GM21447 (cell line): ENCODE results near the gene THSD4.

Source experiments
- ATAC-seq: cut with Tn5 transposase; IDR thresholded peaks from one replicate; pipeline ENCODE4 v1.9.1; 2021; ENCODE audit not compliant: unreplicated experiment

Gene THSD4

DNA sequence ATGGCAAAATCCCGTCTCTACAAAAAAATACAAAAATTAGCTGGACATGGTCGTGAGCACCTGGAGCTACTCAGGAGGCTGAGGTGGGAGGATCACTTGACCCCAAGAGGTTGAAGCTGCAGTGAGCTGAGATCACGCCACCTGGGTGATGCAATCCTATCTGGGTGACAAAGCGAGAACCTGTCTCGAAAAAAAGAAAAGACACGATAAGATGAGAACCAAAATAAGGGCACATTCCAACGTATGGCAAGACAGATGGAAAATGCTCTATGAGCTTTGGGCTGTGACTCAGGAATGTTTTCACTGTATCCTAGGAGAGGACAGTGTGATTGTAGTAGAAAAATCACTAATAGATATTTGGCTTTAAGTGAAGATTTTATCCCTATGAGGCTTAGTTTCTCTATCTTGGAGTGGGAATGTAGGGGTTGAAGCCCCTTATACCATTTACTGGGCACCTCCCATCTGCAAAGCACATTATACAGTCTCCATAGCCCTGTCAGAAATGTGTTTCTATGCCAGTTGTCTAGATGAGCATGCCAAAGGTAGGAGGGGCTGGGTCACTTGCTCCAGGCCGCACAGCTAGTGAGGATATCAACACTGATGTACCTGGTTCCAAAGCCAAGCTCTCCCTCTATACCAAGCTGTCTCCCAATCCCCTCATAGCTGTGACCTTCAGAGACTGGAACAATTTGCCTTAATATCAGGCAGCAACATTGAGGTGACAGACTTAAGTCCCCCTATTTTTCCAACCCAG lies 641.5 kb downstream of the THSD4 start:
- no peak for ATAC-seq

DNA sequence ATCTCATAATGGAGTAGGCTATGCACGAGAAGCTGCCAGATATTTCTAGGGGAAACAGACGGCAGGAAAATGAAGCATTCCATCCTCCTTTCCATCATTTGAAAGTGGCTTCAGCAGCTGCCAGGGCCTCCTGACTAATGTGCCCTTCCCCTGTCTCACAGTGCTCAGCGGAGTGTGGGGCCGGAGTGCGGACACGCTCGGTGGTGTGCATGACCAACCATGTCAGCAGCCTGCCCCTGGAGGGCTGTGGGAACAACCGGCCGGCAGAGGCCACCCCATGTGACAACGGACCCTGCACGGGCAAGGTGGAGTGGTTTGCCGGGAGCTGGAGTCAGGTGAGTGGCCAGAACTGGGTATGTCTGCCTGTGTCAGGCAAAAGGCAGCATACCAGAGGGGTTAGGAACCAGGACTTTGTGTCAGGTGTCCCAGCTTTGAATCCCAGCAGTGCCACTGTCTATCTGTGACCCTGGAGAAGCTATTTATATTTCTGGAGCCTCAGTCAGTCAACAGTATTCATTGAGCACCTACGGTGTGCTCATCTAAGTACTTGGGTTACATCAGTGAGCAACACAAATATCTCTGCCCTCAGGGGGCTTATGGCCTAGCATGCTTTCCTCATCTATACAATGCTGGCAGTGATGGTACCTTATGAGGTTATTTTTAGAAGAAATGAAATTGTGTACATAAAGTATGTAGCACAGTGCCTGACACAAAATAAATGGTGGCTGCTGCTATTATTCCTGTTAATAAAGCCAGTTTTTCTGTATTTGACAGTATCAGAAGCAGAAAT lies 642.7 kb downstream of the THSD4 start:
- no peak for ATAC-seq

DNA sequence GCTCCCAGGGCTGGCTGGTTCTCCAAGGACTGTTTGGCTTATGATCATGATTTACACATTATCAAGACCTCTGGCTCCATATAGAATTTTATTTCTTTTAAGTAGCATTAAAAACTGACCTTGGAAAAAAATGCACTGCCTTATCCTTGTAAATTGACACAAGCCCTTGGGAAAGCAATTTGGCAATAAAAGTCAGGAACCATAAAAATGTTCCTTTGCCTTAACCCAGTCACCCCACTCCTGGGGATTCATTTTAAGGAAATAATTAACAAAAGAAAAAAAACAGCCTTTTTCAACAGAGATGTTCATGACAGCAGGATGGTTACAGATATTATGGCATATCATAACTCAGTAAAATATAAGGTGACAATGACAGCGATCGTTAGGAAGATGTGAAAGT lies 643.4 kb downstream of the THSD4 start:
- no peak for ATAC-seq

DNA sequence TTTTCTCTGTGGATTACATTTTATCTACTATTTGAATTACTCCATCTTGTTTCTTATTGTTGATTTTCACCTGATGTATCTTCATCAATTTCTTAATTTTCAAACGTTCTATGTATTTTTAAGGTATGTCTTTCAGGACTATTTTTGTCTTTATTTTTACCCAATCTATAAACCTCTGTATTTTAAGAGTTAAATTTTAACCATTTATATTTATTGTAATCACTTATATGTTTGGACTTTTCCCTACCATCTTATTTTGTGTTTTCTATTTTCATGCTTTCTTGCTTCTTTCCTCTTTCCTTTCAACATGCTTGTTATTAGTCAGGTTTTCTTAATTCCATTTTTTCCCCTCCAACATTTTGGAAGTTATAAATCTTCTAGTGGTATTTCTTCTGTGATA lies 645.6 kb downstream of the THSD4 start:
- no peak for ATAC-seq

DNA sequence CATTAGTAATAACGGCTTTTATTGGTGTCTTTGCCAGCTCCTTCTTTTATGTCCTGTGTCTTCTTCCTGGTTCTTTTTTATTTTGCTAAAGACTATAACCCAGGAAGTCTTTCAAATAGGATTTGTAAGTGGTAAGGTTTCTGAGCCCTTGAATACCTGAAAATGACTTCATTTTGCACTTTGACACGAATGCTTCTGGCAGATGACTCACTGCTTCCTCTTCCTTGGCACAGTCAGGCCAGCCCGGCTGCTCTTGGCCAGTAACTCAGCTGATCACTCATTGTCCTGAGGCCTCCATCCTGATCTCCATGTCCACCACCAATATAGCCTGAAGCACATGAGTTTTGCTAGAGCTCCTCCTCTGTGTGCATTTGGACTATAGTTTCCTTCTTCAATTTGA lies 646.4 kb downstream of the THSD4 start:
- no peak for ATAC-seq

DNA sequence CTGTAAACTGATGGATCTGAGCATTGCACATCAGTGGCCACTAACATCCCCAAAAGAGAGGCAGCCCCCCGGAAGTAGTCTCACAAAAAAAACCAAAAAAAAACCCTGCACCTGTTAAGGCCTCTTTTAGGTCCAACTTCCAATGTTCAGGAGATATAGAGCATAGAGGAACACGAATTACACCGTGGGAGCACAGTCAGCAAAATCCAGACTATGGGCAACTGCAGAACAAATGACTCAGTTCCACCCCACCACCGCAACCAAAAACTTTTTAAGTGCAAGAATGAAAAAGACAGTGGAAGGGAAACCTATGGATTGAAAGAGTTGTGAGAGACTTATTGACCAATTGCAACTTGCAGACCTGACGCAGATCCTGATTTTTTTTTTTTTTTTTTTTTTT lies 652.9 kb downstream of the THSD4 start:
- no peak for ATAC-seq

DNA sequence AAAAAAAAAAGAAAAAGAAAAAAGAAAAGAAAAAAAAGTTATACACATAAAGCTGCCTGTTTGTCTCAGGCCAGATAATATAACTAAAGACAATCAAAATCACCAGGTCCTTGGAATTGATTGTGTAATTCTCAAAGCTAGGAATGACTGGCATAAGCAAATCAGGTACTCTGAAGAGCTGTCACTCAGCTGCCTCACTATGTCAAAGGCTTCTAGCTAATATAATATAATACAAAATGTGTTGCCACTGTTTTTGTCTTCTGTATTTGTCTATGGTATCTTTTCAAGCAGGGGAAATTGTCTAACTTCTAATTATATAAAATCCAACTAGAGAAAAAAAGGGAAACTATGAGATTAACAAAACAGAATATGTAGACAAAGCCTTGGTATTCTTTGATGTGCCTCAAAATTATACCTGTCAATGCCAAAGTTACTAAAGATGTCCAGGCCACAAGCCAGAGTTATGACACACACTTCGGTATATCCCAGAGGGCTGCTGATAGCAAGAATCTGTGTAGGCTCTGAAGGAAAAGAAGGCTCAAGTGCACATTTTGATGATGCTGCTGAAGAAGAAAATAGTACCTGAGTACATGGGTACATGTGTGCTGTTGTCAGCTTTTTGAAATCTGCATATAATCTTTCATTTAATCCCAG lies 658.1 kb downstream of the THSD4 start:
- ATAC-seq, result no peak

DNA sequence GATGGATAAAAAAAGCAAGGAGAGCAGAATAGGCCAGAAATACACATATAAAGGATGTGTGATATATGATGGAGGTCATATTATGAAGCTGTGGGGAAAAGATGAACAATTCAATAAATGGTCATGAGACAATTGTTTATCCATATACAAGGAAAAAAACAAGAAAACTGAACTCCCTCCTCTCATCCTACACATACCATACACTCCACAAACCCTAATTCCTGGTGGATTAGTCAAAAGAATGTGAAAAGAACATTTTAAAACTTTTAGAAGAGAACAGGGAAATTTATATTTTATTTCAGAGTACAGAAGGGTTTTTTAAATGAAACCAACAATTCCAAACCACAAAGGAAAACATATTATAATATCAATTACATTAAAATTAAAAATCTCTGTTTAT lies 660.6 kb downstream of the THSD4 start:
- no peak for ATAC-seq

DNA sequence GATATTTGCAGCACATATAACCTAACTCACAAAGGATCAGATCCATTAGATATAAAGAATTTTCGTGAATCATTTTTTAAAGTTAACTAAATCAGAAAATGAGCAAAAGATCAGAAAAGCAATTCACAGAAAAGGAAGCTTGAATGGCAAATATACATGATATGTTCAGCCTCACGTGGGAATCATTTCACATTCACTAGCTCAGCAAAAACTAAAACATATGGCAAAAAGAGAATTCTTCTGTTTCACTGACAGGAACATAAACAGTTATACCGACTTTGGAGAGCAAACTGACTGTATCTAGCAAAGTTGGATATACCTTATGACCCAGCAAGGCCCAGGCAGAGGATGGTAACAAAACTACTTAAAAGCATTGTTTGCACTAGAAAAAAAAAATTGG lies 661.0 kb downstream of the THSD4 start:
- ATAC-seq, result no peak

DNA sequence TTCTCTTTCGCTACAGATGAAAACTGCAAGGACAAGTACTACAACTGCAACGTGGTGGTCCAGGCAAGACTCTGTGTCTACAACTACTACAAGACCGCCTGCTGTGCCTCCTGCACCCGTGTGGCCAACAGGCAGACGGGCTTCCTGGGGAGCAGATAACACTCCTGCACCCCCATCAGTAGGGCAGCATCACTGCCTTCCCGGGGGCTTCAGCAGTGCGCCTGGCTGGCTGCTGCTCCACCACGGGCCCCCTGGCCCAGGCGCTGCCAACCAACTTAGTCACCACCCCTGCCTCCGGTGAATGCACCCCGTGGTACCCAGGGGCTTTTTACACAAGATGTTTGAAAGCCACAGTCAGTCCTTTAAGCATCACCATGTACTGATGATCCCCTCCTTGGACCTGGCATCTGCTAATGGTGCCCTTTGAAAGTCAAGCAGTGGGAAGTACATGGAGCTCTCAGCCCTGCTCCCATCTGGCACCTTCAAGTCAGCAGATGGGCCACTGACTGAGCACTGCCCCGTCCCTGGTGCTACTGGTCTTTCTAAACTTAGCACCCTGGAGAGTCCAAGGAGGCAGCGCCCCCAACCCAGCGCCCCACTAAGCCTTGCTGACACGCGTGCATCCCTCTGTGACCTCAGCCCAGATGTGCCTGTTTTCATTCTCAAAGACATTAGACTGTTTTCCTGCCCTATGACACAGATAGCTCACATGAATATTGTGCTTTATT lies 662.1 kb downstream of the THSD4 start:
- ATAC-seq, result no peak

DNA sequence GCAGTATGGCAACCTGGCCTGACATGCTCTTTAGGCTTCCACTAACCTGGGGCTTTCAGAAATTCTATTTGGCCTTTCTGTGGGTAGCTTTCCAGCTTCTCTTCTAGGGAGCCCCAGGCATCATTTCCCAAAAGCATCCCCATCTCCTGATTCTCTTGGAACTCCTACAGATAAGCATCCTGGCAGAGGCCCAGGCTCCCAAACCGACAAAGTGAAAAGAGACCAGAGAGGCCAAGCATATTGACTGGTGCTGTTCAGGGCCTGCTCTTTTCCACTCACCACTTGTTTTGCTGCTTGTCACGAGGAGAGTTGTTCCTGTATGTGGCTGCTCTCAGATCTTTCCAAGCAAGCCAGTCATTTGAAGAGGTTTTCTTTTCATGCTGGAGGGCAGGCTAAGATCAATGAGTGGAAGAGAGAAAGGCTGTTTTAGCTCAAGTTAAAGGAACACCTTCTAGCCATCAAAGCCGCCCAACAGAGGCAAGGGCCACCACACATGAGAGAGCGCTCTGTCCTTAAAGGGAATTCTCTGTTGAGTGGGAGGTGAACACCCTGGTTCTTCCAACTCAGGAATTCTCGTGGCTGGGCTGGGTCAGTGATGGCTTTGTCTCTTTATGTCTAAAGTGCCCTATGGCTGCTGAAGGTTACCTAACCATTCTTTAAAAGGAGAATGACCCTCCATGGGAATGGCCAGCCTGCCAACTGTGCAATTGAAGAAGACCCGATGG lies 664.0 kb downstream of the THSD4 start:
- no peak for ATAC-seq

DNA sequence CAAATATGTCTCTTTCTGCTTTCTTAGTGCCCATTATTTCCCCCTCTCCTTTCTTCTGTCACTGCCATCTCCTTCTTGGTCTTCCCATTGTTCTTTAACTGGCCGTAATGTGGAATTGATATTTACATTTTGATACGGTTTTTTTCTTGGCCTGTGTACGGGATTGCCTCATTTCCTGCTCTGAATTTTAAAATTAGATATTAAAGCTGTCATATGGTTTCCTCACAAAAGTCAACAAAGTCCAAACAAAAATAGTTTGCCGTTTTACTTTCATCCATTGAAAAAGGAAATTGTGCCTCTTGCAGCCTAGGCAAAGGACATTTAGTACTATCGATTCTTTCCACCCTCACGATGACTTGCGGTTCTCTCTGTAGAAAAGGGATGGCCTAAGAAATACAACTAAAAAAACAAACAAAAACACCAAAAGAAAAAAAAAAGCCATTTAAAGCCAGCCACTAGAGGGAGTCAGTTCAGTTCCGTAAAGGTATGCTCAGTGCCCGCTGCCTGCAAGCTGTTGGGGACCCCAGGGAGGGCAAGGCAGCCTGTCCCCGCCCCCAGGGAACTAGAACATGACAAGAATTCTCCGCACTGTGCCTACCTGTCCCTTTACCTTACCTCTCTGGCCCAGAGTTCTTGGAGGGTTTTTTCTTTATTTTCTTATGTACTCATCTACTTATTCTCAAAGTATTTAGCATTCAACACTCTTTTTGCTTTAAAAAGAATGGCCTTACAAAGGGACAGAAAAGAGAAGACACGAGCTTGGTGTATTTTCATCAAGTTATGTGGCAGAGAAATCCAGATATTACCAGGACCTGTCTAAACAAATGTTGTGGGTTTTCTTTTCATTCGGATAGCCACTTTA lies 665.1 kb downstream of the THSD4 start:
- no peak for ATAC-seq

DNA sequence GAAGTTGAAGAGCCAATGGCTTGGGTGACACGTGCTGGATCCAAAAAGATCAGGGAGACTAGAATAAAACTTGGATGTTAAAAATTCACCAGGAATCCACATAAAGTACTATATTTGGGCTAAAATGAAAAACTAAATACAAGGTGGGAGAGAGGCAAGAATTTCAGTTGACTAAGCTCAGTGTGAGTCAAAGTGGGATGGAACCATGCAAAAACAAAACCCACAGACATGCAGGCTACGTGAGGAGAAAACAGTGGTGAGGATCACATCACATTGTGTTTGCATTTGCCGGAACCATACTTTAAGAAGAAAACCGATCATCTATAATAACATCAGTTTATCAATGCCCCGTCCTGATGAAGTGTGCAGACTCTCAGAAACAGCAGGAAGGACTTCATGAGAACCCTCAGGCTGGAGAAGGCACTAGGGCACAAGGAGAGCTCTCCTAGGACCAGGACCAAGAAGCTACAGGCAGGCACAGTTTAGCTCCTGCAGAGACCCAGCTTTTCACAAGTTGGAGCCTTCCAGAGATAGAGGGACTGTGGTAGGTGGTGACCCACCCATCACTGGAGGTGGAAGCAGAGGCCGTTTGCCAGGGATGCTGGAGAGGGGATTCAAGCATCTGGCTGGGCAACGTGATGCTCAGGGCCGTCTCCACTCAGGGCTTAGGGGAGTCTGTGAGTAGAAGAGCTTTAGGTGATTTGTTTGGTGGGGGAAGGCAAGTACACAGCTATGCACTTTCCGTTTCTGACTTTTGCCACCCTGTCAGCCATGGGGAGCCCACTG lies 666.1 kb downstream of the THSD4 start:
- ATAC-seq, result peak; percentile 52

DNA sequence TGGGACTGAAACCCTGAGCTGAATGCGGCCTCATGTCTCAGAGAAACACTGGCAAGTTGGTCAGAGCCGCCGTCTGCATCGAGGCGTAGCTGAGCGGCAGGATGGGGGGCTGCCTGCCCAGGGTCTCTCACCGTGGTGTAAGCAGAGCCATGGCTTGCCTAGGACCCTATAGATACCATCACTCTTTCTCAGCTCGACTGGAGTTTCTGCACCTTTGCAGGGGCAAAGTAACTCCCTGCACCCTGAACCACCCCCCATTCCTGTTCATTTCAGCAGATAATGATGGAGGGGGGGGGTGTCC lies 666.6 kb downstream of the THSD4 start:
- ATAC-seq, result no peak

DNA sequence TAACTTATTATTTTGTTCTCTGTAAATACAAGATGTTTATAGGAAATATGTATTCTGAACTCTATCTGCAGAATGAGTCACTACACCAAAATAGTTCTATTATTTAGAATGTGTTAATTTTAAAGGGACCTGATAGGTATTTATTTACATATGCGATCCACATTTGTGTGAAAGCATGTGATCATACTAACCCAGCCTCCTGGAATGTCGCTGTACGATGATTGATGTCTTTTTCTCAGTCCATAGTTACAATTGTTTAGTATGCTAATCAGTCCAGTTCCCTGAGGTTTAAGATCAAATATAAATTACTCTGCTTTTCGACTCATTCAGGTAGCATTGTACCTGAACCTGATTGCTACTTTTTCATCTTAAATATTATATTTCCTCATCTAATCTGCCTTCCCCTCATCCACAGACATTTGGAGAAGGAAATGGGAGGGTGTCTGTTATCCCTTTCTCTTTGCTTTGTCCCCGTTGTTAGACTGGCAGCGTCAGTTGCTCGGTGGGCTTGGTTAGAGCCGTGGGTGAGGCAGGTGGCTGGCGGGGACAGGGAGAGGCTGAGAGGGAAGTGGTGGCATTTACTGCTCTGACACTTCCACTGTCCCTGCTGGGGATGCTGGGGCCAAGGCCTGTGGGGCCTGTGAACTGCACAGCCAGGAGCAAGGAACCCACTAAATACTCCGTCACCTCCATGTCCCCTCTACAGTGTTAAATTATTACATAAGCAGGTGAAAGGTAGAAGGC lies 667.3 kb downstream of the THSD4 start:
- ATAC-seq, result no peak

DNA sequence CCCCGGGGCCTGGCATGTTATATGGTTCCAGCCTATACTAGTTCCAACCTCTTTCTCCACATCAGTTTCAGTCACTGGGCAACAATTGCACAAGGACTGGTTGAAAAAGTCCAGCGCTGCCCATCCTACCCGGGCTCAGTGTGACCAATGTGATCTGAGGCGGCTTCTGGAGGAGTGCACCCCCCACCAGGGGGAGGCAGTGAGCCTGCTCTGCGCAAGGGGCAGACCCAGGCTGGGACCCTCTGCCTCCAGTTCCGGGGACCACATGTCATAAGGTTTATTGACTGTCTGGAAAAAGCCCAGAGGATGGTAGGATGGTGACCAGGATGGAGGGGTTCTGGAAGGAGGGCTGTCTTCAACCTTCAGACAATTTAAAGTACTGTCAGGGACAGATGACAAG lies 669.4 kb downstream of the THSD4 start:
- no peak for ATAC-seq

DNA sequence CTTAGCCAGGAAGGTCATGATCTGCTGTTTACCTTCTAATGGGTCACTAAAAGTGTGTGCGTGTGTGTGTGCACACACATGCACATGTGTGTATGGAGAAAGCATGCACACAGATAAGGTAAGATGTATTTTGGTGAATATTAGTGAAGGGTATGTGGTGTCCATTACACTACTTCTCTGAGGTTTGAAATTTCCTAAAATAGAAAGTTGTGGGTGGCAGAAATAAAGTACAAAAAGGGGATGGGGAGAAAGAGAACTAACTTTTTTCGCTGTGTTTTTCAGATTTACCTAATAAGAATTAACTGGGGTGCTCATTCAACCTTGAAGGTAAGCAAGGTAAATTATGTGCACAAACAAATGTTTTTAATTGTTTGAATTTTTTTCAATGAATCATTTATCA lies 670.7 kb downstream of the THSD4 start:
- ATAC-seq, result no peak

DNA sequence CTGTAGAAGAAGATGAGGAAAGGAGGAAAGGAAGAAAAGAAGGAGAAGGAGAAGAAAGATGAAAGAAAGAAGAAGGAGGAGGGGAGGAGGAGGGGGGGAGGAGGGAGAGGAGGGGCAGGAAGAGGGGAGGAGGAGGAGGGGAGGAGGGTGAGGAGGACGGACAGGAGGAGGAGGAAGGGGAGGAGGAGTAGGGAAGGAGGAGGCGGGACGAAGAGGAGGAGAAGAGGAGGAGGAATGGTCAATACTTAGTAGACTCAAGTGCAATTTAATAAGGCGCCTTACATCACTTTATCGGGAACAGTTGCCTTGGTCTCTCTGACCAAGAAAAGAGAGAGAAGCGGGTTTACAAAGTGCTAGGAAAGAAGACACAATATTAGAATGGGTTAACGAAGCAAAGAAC lies 671.4 kb downstream of the THSD4 start:
- no peak for ATAC-seq
